ENCODE data around the gene C1QTNF9B. TPM values are rescaled to one million over a fixed set of nuclear protein-coding genes. Genes with fewer than 3 reads are reported as not detected.

The C1QTNF9B gene
- total RNA-seq, 1 donor from 2014 or later, result not detected

GRCh38 chr13:23870356-23871140 lies 26.8 kb downstream of the C1QTNF9B start:
- Histone ChIP-seq H3K36me3 (no peaks in the 10 kb centered on the region), H3K4me1 (peaks cover 7% of the 10 kb centered on the region), H3K9me3 (no peaks in the 10 kb centered on the region), H3K27ac (no peak overlapping the region), H3K27me3 (no peaks in the 10 kb centered on the region), H3K4me3 (no peak overlapping the region)
- TF ChIP-seq POLR2AphosphoS5 (IDR thresholded peaks at IDR 0.05; ENCODE audit: insufficient read depth in 1 of 2, low read depth in 1 of 2) (no peak), POLR2A (IDR thresholded peaks at IDR 0.05) (no peak), CTCF (IDR thresholded peaks at IDR 0.05) (no peak)
- DNase-seq (ENCODE audit: extremely low spot score in 2 of 2), result no peak
- intact Hi-C loops (cut with DNase I), result loop anchor here (5.0 kb wide), 1 partner anchor 298 kb away; the partner anchor contains the start of gene TNFRSF19

- Histone ChIP-seq H3K27ac (no peak overlapping the region), H3K9me3 (no peaks in the 10 kb centered on the region), H3K27me3 (no peaks in the 10 kb centered on the region), H3K4me1 (peaks cover 7% of the 10 kb centered on the region), H3K36me3 (no peaks in the 10 kb centered on the region), H3K4me3 (no peak overlapping the region)
- TF ChIP-seq CTCF (IDR thresholded peaks at IDR 0.05), result no peak
- TF ChIP-seq POLR2A (IDR thresholded peaks at IDR 0.05), result no peak
- peak in 1 of 2 donors; percentile 55 for TF ChIP-seq POLR2AphosphoS5 (IDR thresholded peaks at IDR 0.05; ENCODE audit: insufficient read depth in 1 of 2, low read depth in 1 of 2)
- no peak for DNase-seq (ENCODE audit: extremely low spot score in 2 of 2)
- intact Hi-C loops (cut with DNase I), result no loop called here
Measured at GRCh38 chr13:23868521-23868920, 28.8 kb downstream of the C1QTNF9B start.

GRCh38 chr13:23867027-23867491 lies 30.2 kb downstream of the C1QTNF9B start:
- intact Hi-C loops (cut with DNase I), result no loop called here

GRCh38 chr13:23866420-23867026 lies 30.8 kb downstream of the C1QTNF9B start:
- intact Hi-C loops (cut with DNase I), result no loop called here
- H3K27ac ChIP-seq, result no peak overlapping the region
- no peaks in the 10 kb centered on the region for H3K27me3 ChIP-seq
- TF ChIP-seq POLR2AphosphoS5 (IDR thresholded peaks at IDR 0.05; ENCODE audit: insufficient read depth in 1 of 2, low read depth in 1 of 2), result no peak
- no peak for TF ChIP-seq CTCF (IDR thresholded peaks at IDR 0.05)
- TF ChIP-seq POLR2A (IDR thresholded peaks at IDR 0.05), result no peak
- H3K9me3 ChIP-seq, result no peaks in the 10 kb centered on the region
- H3K36me3 ChIP-seq, result peaks cover 0 to 2% of the 10 kb centered on the region in 2 donors
- H3K4me3 ChIP-seq, result no peak overlapping the region
- DNase-seq (ENCODE audit: extremely low spot score in 2 of 2), result no peak
- H3K4me1 ChIP-seq, result peaks cover 7% of the 10 kb centered on the region

More at GRCh38 chr13:23867027-23867491, 30.2 kb downstream of the C1QTNF9B start:
- DNase-seq (ENCODE audit: extremely low spot score in 2 of 2), result no peak
- peaks cover 7% of the 10 kb centered on the region for H3K4me1 ChIP-seq
- H3K27me3 ChIP-seq, result no peaks in the 10 kb centered on the region
- TF ChIP-seq POLR2AphosphoS5 (IDR thresholded peaks at IDR 0.05; ENCODE audit: insufficient read depth in 1 of 2, low read depth in 1 of 2) (no peak), CTCF (IDR thresholded peaks at IDR 0.05) (no peak), POLR2A (IDR thresholded peaks at IDR 0.05) (no peak)
- no peak overlapping the region for H3K27ac ChIP-seq
- H3K36me3 ChIP-seq, result no peaks in the 10 kb centered on the region
- no peaks in the 10 kb centered on the region for H3K9me3 ChIP-seq
- H3K4me3 ChIP-seq, result no peak overlapping the region

All from vagina (tissue), 2 donors.